ENCODE measurements around the gene KCNAB2. TPM values are rescaled to one million over a fixed set of nuclear protein-coding genes. Genes with fewer than 3 reads are reported as not detected.

KCNAB2 gene
- total and polyA plus RNA-seq, 4 donors: 1.8 to 5.9 (median 4.5) TPM

DNA sequence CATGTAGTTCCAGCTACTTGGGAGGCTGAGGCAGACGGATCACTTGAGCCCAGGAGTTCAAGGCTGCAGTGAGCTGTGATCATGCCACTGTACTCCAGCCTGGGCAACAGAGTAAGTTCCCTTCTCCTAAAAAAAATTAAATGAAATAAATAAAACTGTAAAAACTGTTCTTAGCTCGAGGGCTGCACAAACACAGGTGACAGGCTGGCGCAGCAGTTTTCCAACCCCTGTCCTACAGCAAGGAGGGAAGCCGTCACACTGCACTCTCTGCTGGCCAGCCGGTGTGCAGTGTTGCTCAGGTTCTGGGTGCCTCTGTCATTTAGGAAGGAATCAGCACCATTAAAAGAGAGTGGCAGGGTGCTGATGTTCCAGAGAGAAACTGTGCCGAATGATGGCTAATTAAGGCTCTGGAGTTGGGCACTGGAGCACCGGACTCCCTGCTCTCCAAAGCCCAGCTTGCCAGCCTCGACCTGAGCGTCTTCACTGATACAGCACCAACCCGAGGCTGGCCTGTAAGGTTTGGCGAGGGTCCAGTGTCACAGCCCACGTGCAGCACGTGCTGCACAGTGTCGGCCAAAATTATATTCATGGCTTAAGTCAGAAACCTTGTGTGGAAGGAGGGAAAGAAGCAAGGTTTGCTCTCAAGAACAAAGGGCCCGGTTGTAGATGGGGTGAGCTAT is 26.4 kb upstream of the KCNAB2 start:
- no peaks in the 10 kb centered on the region for H3K9me3 ChIP-seq (ENCODE audit: control insufficient read depth in 4 of 4, low read length in 3 of 4)
- H3K36me3 ChIP-seq (ENCODE audit: control insufficient read depth in 4 of 4, insufficient read depth in 3 of 4, low read depth in 1 of 4, low read length in 3 of 4): no peaks in the 10 kb centered on the region
- no peaks in the 10 kb centered on the region for H3K4me1 ChIP-seq (ENCODE audit: control insufficient read depth in 4 of 4, insufficient read depth in 4 of 4, low read length in 3 of 4)
- no peak overlapping the region for H3K4me3 ChIP-seq (ENCODE audit: low read depth in 1 of 3, low read length in 3 of 3)
- no peaks in the 10 kb centered on the region for H3K27me3 ChIP-seq (ENCODE audit: control insufficient read depth in 4 of 4, insufficient read depth in 4 of 4, low read length in 3 of 4)
- H3K9ac ChIP-seq (ENCODE audit: low read depth in 1 of 2, low read length in 2 of 2): no peak overlapping the region
- no peak for DNase-seq (ENCODE audit: low spot score)
- WGBS: 82% methylated on average over 15 of the region's 15 CpGs
- H3K27ac ChIP-seq (ENCODE audit: low read depth in 1 of 2, low read length in 2 of 2): no peak overlapping the region
- no peak for TF ChIP-seq RAD21 (IDR thresholded peaks at IDR 0.05)
- no peak for TF ChIP-seq YY1 (IDR thresholded peaks at IDR 0.05)
- TF ChIP-seq HNF4G (IDR thresholded peaks at IDR 0.05): no peak
- TF ChIP-seq CTCF (IDR thresholded peaks at IDR 0.05; ENCODE audit: low read depth, low read length, missing input control): no peak
- no peak for TF ChIP-seq NR2F2 (IDR thresholded peaks at IDR 0.05)
- TF ChIP-seq, protein P1, sequence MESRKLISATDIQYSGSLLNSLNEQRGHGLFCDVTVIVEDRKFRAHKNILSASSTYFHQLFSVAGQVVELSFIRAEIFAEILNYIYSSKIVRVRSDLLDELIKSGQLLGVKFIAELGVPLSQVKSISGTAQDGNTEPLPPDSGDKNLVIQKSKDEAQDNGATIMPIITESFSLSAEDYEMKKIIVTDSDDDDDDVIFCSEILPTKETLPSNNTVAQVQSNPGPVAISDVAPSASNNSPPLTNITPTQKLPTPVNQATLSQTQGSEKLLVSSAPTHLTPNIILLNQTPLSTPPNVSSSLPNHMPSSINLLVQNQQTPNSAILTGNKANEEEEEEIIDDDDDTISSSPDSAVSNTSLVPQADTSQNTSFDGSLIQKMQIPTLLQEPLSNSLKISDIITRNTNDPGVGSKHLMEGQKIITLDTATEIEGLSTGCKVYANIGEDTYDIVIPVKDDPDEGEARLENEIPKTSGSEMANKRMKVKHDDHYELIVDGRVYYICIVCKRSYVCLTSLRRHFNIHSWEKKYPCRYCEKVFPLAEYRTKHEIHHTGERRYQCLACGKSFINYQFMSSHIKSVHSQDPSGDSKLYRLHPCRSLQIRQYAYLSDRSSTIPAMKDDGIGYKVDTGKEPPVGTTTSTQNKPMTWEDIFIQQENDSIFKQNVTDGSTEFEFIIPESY (IDR thresholded peaks at IDR 0.05): no peak
- no peak for TF ChIP-seq RXRA (IDR thresholded peaks at IDR 0.05)
- TF ChIP-seq FOXA2 (IDR thresholded peaks at IDR 0.05): no peak
- TF ChIP-seq JUND (IDR thresholded peaks at IDR 0.05): no peak
- no peak for TF ChIP-seq FOXA1 (IDR thresholded peaks at IDR 0.05)
- no peak for TF ChIP-seq EGR1 (IDR thresholded peaks at IDR 0.05; ENCODE audit: low read depth in 2 of 2)
- no peak for TF ChIP-seq GABPA (IDR thresholded peaks at IDR 0.05 in 1 of 2, conservative IDR thresholded peaks at IDR 0.05 in 1 of 2)
- no peak for TF ChIP-seq TAF1 (conservative IDR thresholded peaks at IDR 0.05)

GRCh38 chr1:6022193-6022592 is 23.5 kb upstream of the KCNAB2 start:
- H3K27me3 ChIP-seq (ENCODE audit: control insufficient read depth in 4 of 4, insufficient read depth in 4 of 4, low read length in 3 of 4): no peaks in the 10 kb centered on the region
- TF ChIP-seq NR2F2 (IDR thresholded peaks at IDR 0.05): no peak
- TF ChIP-seq FOXA1 (IDR thresholded peaks at IDR 0.05): no peak
- TF ChIP-seq HNF4G (IDR thresholded peaks at IDR 0.05): no peak
- no peak for TF ChIP-seq JUND (IDR thresholded peaks at IDR 0.05)
- TF ChIP-seq RAD21 (IDR thresholded peaks at IDR 0.05): no peak
- TF ChIP-seq SP1 (IDR thresholded peaks at IDR 0.05): no peak
- TF ChIP-seq, protein P1 (IDR thresholded peaks at IDR 0.05): no peak
- no peak for TF ChIP-seq YY1 (IDR thresholded peaks at IDR 0.05)
- TF ChIP-seq FOXA2 (IDR thresholded peaks at IDR 0.05): no peak
- TF ChIP-seq EGR1 (IDR thresholded peaks at IDR 0.05; ENCODE audit: low read depth in 2 of 2): no peak
- TF ChIP-seq CTCF (IDR thresholded peaks at IDR 0.05; ENCODE audit: low read depth, low read length, missing input control): no peak
- no peak for TF ChIP-seq ATF3 (IDR thresholded peaks at IDR 0.05)
- TF ChIP-seq, protein P2, sequence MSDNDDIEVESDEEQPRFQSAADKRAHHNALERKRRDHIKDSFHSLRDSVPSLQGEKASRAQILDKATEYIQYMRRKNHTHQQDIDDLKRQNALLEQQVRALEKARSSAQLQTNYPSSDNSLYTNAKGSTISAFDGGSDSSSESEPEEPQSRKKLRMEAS (IDR thresholded peaks at IDR 0.05): no peak
- no peak for TF ChIP-seq REST (IDR thresholded peaks at IDR 0.05)
- no peaks in the 10 kb centered on the region for H3K9me3 ChIP-seq (ENCODE audit: control insufficient read depth in 4 of 4, low read length in 3 of 4)
- no peak overlapping the region for H3K27ac ChIP-seq (ENCODE audit: low read depth in 1 of 2, low read length in 2 of 2)
- H3K9ac ChIP-seq (ENCODE audit: low read depth in 1 of 2, low read length in 2 of 2): no peak overlapping the region
- no peaks in the 10 kb centered on the region for H3K4me1 ChIP-seq (ENCODE audit: control insufficient read depth in 4 of 4, insufficient read depth in 4 of 4, low read length in 3 of 4)
- no peak for DNase-seq (ENCODE audit: low spot score)
- H3K4me3 ChIP-seq (ENCODE audit: low read depth in 1 of 3, low read length in 3 of 3): no peak overlapping the region
- no peaks in the 10 kb centered on the region for H3K36me3 ChIP-seq (ENCODE audit: control insufficient read depth in 4 of 4, insufficient read depth in 3 of 4, low read depth in 1 of 4, low read length in 3 of 4)
- 97% methylated on average over 4 of the region's 4 CpGs for WGBS

Data from liver (tissue), 9 donors.